Caki2 (cell line): ENCODE measurements around the gene CD14. TPM values are rescaled to one million over a fixed set of nuclear protein-coding genes. Genes with fewer than 3 reads are reported as not detected.
"Not testable (repeated sequence)": the region's sequence is repeated elsewhere in the genome, so short reads cannot be mapped to it uniquely, and the experiment has no call there.

Experiments
- DNase-seq: peaks from one replicate; pipeline ENCODE4 v3.0.0-alpha.2; 2015; ENCODE audit warnings: low read depth
- in situ Hi-C: cut with HindIII; loops from 2 replicates; pipeline ENCODE4 v1.10.0; 2016; ENCODE audit warnings: low sequenced_read_pairs, low pct_unique_long_range_greater_than_20kb, mixed read lengths
- total RNA-seq: library from RNA; depleted of rRNA; stranded (reverse); fragments of >200 nt; shearing (Covaris generic); gene quantifications from 2 replicates; pipeline ENCODE4 v1.2.3, GENCODE V29; 2014; ENCODE audit warnings: low replicate concordance; rRNA removed

The CD14 gene
- total RNA-seq, 1 experiment from 2014 or later: not detected

- in situ Hi-C loops: no loop called here
- no peak for DNase-seq
These were observed 27.1 kb downstream of the CD14 start for GRCh38 chr5:140605879-140606278.

- in situ Hi-C loops: no loop called here
- no peak for DNase-seq
These were observed 29.2 kb downstream of the CD14 start for GRCh38 chr5:140603734-140604133.

DNA sequence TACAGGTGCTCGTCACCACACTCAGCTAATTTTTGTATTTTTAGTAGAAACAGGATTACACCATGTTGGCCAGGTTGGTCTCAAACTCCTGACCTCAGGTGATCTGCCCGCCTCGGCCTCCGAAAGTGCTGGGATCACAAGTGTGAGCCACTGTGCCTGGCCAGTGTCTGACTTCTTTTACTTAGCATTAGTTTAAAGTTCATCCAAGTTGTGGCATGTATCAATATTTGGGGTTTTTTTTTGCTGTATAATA, 29.6 kb downstream of the CD14 start:
- DNase-seq, in situ Hi-C loops: not testable (repeated sequence)

GRCh38 chr5:140602147-140602546, 30.8 kb downstream of the CD14 start:
- DNase-seq: no peak

DNA sequence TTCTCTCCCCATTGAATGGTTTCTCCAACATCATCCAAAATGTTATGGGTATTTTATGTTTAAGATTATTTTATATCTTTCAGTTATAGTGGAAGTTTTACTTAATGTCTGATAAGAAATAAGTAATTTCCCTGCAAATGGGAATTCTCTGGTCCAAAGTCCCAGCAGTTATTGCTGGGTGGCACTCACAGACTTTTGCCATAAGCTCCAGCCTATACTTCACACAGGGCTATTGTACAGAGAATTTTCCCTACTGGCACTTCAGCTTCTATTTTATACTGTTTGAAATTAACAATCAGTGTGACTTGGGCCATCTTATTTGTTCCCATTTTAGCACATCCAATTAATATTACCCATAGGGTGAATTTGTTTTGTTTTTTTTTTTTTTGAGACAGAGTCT, 32.9 kb downstream of the CD14 start:
- DNase-seq: no peak
- in situ Hi-C loops: no loop called here

More at GRCh38 chr5:140602147-140602546, 30.8 kb downstream of the CD14 start:
- in situ Hi-C loops: no loop called here

- in situ Hi-C loops: no loop called here
- no peak for DNase-seq
These were observed 34.1 kb downstream of the CD14 start for GRCh38 chr5:140598836-140599235.

DNA sequence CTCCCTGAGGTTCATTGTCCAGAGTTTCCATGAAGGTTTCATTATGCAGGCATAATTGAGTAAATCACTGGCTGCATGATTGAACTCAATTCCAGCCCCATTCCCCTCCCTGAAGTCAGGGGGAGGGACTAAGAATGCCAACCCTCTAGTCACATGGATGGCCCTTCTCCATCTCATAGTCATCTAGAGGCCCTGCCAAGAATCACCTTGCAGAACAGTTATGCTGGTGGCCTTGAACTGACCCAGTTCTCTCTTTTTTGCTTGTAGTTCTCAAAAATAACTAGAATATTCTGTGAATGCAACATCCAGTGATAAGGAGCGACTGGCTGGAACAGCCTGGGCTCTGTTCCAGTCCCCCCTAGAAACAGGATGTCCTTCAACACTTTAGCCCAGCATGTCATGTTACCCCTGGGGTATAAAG, 36.6 kb downstream of the CD14 start:
- in situ Hi-C loops: no loop called here
- DNase-seq: no peak

- in situ Hi-C loops: no loop called here
- no peak for DNase-seq
These were observed 37.3 kb downstream of the CD14 start for GRCh38 chr5:140595538-140596300.

DNA sequence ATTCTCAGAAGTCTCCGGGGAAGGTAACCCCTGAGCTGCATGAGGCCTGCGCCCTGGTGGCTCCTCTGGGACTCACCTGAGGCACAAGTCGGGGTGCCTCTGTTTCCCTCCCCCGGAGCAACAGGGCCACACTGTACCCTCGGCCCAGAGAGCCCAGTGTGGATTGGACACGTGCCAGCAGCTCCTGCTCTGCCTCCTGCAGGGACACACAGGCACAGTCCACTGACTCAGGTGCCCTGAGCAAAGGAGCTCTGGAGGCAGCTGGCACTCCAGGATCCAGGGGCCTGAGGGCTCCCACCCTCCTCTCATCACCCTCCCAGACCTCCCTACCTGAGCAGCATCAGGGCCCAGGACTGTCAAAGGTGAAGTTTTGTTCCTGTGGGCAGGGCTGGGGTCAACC, 38.8 kb downstream of the CD14 start:
- no peak for DNase-seq
- in situ Hi-C loops: no loop called here

DNA sequence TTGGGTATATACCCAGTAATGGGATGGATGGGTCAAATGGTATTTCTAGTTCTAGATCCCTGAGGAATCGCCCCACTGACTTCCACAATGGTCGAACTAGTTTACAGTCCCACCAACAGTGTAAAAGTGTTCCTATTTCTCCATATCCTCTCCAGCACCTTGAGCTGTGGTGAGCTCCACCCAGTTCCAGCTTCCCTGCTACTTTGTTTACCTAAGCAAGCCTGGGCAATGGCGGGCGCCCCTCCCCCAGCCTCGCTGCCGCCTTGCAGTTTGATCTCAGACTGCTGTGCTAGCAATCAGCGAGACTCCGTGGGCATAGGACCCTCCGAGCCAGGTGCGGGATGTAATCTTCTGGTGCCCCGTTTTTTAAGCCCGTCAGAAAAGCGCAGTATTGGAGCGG, 39.9 kb downstream of the CD14 start:
- DNase-seq, in situ Hi-C loops: not testable (repeated sequence)

DNA sequence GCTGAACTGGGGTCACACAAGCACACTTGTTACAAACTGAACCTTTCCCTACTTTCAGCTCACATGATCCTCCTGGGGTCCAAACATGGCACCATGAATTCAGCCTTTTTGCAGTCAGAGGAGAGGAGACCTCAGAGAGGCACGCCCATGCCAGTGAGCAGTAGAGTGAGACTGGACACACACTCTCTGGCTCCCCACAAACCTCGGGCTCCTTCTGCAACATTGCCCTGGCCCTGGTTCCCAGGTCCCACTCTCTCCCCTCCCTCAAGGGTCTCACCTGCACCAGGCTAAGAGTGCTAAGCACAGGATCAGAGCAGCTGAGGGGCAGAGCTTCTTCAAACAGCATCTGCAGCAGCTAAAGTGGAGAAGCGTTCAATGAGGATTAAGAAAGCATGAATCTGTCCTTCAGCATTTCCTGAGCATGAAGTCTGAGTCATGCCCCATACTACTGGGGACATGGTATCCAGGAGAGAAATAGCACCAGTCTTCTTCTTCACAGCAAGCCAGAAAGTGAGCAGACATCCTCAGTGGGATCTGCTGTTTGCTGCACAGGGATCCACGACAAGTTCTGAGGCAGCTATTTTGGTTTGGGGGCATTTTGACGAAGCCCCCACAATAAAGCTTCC, 41.1 kb downstream of the CD14 start:
- no peak for DNase-seq
- in situ Hi-C loops: no loop called here

DNA sequence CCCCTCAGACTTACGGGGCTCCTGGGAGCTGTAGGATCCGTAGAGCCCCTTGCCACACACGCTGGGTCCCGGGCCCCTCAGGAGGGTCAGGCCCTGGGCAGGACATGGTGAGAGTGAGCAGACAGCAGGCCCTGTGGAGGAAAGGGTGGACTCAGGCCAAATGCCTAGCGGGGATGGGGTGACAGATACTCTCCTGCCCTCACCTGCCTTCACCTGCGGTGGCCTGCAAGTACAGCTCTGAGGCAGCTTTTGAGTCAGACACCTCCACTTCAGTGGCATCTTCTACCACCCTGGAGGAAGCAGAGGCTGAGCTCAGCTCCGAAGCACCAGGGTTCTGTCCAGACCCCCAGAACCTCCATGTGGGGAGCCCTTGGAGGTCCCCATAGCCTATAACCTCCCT, 42.1 kb downstream of the CD14 start:
- in situ Hi-C loops: no loop called here
- DNase-seq: no peak

- no peak for DNase-seq
- in situ Hi-C loops: no loop called here
These were observed 44.5 kb downstream of the CD14 start for GRCh38 chr5:140588311-140589070.

- in situ Hi-C loops: no loop called here
- DNase-seq: no peak
These were observed 45.5 kb downstream of the CD14 start for GRCh38 chr5:140587495-140587894.

Other genes starting within 250 kb of the CD14 start
- 43.9 and 53.4 TPM in 2 replicates for gene ANKHD1, start 231.3 kb downstream of the CD14 start, total RNA-seq
- 1.1 TPM in 1 of 2 replicates, not detected in the other for gene EIF4EBP3, start 85.5 kb downstream of the CD14 start, total RNA-seq
- 56.0 and 57.8 TPM in 2 replicates for gene SRA1, start 75.7 kb downstream of the CD14 start, total RNA-seq
- 3.2 and 7.2 TPM in 2 replicates for gene APBB3, start 68.6 kb downstream of the CD14 start, total RNA-seq
- 21.3 and 30.5 TPM in 2 replicates for gene SLC35A4, start 68.3 kb downstream of the CD14 start, total RNA-seq
- gene TMCO6, start 6.3 kb upstream of the CD14 start, total RNA-seq: 7.9 and 14.0 TPM in 2 replicates
- gene NDUFA2, start 14.5 kb upstream of the CD14 start, total RNA-seq: 71.7 and 78.2 TPM in 2 replicates
- gene IK, start 14.7 kb upstream of the CD14 start, total RNA-seq: 36.9 and 57.5 TPM in 2 replicates
- gene WDR55, start 31.7 kb upstream of the CD14 start, total RNA-seq: 26.2 and 30.2 TPM in 2 replicates
- not detected in 2 replicates for gene DND1, start 40.4 kb upstream of the CD14 start, total RNA-seq
- 50.1 and 61.3 TPM in 2 replicates for gene HARS1, start 58.2 kb upstream of the CD14 start, total RNA-seq
- 30.0 and 41.5 TPM in 2 replicates for gene HARS2, start 58.3 kb upstream of the CD14 start, total RNA-seq
- gene ZMAT2, start 67.3 kb upstream of the CD14 start, total RNA-seq: 77.7 and 99.3 TPM in 2 replicates
- not detected in 2 replicates for gene PCDHA1, start 153.0 kb upstream of the CD14 start, total RNA-seq
- gene PCDHA2, start 161.7 kb upstream of the CD14 start, total RNA-seq: not detected in 2 replicates
- 0.10 TPM in 1 of 2 replicates, not detected in the other for gene PCDHA3, start 167.9 kb upstream of the CD14 start, total RNA-seq
- gene PCDHA4, start 173.9 kb upstream of the CD14 start, total RNA-seq: 10.8 and 11.5 TPM in 2 replicates
- 2.5 and 2.8 TPM in 2 replicates for gene PCDHA5, start 188.4 kb upstream of the CD14 start, total RNA-seq
- 0.34 TPM in 1 of 2 replicates, not detected in the other for gene PCDHA6, start 194.8 kb upstream of the CD14 start, total RNA-seq
- 0.10 TPM in 1 of 2 replicates, not detected in the other for gene PCDHA7, start 201.1 kb upstream of the CD14 start, total RNA-seq
- 0.51 TPM in 1 of 2 replicates, not detected in the other for gene PCDHA8, start 208.0 kb upstream of the CD14 start, total RNA-seq
- gene PCDHA9, start 215.2 kb upstream of the CD14 start, total RNA-seq: not detected in 2 replicates
- gene PCDHA10, start 222.7 kb upstream of the CD14 start, total RNA-seq: 0.03 and 0.06 TPM in 2 replicates
- 5.6 TPM in 1 of 2 replicates, not detected in the other for gene PCDHA11, start 235.8 kb upstream of the CD14 start, total RNA-seq
- not detected in 2 replicates for gene PCDHA12, start 242.1 kb upstream of the CD14 start, total RNA-seq
- gene PCDHA13, start 248.9 kb upstream of the CD14 start, total RNA-seq: not detected in 2 replicates